OCI-LY3 (cell line): Measurements from ENCODE around the gene RPUSD3.

Experiments used
- CTCF ChIP-seq: fragments of 200-600, 300-600 bp; sonication (generic); IDR thresholded peaks from 2 replicates; pipeline ENCODE4 v1.5.1; 2014; ENCODE audit warnings: antibody characterized with exemption, low read length, low read depth
- EZH2phosphoT487 ChIP-seq: fragments of 200-600 bp; shearing (Covaris generic); IDR thresholded peaks from 2 replicates; pipeline ENCODE4 v1.6.1; 2018; ENCODE audit warnings: antibody characterized with exemption, mixed run types, low read depth

DNA sequence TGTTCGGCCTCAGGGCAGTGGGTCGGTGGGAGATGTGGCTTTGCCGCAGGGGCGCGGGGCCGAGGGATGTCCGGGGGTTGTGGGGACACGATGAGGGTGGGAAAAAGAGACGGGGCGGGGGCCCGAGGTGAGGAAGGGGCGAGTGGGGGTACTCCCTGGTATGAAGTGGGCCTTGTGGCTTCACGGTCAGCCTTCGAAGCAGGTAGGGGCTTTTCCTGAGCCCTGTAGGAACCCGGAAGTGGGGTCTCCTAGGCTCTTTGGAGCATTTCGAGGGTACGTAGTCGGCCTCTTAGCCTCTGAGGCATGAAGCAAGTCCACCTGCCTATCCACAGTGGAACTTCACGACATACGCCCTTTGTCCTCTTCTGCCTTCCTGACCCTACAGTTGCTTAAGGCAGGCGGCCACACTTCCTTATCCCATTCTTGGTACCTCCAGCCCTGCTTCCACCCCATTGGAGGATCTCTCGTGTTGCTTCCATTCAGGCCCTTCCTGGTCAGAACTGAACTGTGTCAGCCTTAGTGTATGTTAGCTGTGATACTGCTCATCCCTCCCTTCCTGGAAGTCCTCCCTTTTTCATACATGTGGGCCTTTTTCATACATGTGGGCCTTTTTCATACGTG lies 50.5 kb downstream of the RPUSD3 start:
- no peak for TF ChIP-seq CTCF
- TF ChIP-seq EZH2phosphoT487 = no peak
